Transverse colon (tissue), 4 donors: ENCODE measurements around the gene REEP1. TPM values are rescaled to one million over a fixed set of nuclear protein-coding genes. Genes with fewer than 3 reads are reported as not detected.
"Not testable (repeated sequence)": the region's sequence is repeated elsewhere in the genome, so short reads cannot be mapped to it uniquely, and the experiment has no call there.

Experiments used
- DNase-seq: peaks from one replicate; pipeline ENCODE4 v3.0.0-alpha.2; 2019
- H3K27ac ChIP-seq, 4 donors: fragments of 200-600 bp; sonication (generic); 2 replicates each; pipeline ENCODE4 v1.5.1; 2016 to 2018; ENCODE audit warnings: inconsistent platforms in 4 of 4
- H3K27me3 ChIP-seq: fragments of 200-600 bp; sonication (generic); 2 replicates; pipeline ENCODE4 v1.5.1; 2017; ENCODE audit warnings: inconsistent platforms
- H3K36me3 ChIP-seq, 4 donors: fragments of 200-600 bp; sonication (generic); 2 replicates each; pipeline ENCODE4 v1.5.1; 2017 to 2019; ENCODE audit warnings: inconsistent platforms in 4 of 4
- H3K4me1 ChIP-seq, 4 donors: fragments of 200-600 bp; sonication (generic); 2 replicates each; pipeline ENCODE4 v1.5.1; 2017 to 2020; ENCODE audit warnings: inconsistent platforms in 4 of 4
- H3K4me3 ChIP-seq, 4 donors: fragments of 200-600 bp; sonication (generic); 1 replicate in 1 of 4; 2 replicates in 3 of 4; pipeline versions ENCODE4 v1.5.1 to v1.6.1; 2017 to 2019; ENCODE audit warnings: inconsistent platforms in 4 of 4
- H3K9me3 ChIP-seq, 2 donors: fragments of 200-600 bp; sonication (generic); 2 replicates each; pipeline ENCODE4 v1.5.1; 2017 to 2019; ENCODE audit warnings: inconsistent platforms in 2 of 2
- EP300 ChIP-seq: sonication (generic); formaldehyde crosslinking; IDR thresholded peaks from one replicate; pipeline ENCODE4 v1.6.1; 2017; ENCODE audit warnings: antibody characterized with exemption, low read depth
- POLR2A ChIP-seq: fragments of 450-650 bp; IDR thresholded peaks from one replicate; pipeline ENCODE4 v1.6.1; 2016; ENCODE audit warnings: antibody characterized with exemption, mild to moderate bottlenecking, moderate library complexity
- POLR2AphosphoS5 ChIP-seq, 3 donors: sonication (generic); formaldehyde crosslinking; IDR thresholded peaks; one replicate each; pipeline ENCODE4 v1.6.1; 2016; ENCODE audit warnings: antibody characterized with exemption in 3 of 3
- WGBS, 2 donors: methylation state at CpG; one replicate each; pipeline ENCODE4 v1.1.5; 2018; ENCODE audit warnings: low coverage in 1 of 2; 5-methylcytosine and 5-hydroxymethylcytosine counted together
- in situ Hi-C, 4 donors: fragments of 200-750 bp; cut with MboI; loops; one replicate each; pipeline versions ENCODE4 v1.15.0 to v1.15.1; 2017; ENCODE audit warnings: low sequenced_read_pairs in 3 of 4, low pct_ligation_motif_present in 1 of 4, low pct_unique_long_range_greater_than_20kb in 1 of 4
- intact Hi-C: fragments of 100-400 bp; cut with DNase I; formaldehyde crosslinking; loops from one replicate; pipeline ENCODE4 v1.15.1; 2023; ENCODE audit warnings: low total_unique reads
- total RNA-seq, 4 donors: library from RNA; depleted of rRNA; stranded (reverse); fragments of >200 nt; gene quantifications; one replicate each; pipeline ENCODE4 v1.1.0, GENCODE V29; 2016
- TF ChIP-seq, protein P1 (sequence below), 5 experiments: fragments of 200-600 bp in 3 of 5; fragments of 450-650 bp in 2 of 5; sonication (generic) in 3 of 5; IDR thresholded peaks; 1 replicate in 2 of 5; 2 replicates in 3 of 5; pipeline ENCODE4 v1.5.1; 2016 to 2017; ENCODE audit warnings: antibody characterized with exemption in 5 of 5, inconsistent platforms in 3 of 5, mild to moderate bottlenecking in 2 of 5, moderate library complexity in 1 of 5

REEP1 gene
- total RNA-seq, 4 donors from 2014 or later = 14.1 to 196 (median 32.3) TPM

DNA sequence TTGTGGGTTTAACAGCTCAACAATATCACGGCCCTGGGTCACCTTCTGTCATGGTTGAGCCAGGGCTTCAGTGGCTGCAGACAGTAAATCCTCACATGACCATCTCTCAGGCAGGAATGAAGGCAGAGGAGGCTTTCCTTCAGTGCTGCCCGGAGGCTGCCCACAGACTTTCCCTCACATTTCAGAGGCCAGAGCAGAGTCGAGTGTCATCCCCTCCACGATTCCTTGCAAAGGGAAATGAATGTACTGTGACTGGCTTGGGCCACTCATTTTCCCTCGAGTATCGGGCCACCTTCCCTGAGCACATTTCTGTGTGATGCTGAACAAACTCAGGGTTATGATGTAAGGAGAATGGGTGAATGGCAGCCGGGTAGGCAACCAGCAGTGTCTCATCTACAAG is 10.0 kb upstream of the REEP1 start:
- TF ChIP-seq, protein P1, sequence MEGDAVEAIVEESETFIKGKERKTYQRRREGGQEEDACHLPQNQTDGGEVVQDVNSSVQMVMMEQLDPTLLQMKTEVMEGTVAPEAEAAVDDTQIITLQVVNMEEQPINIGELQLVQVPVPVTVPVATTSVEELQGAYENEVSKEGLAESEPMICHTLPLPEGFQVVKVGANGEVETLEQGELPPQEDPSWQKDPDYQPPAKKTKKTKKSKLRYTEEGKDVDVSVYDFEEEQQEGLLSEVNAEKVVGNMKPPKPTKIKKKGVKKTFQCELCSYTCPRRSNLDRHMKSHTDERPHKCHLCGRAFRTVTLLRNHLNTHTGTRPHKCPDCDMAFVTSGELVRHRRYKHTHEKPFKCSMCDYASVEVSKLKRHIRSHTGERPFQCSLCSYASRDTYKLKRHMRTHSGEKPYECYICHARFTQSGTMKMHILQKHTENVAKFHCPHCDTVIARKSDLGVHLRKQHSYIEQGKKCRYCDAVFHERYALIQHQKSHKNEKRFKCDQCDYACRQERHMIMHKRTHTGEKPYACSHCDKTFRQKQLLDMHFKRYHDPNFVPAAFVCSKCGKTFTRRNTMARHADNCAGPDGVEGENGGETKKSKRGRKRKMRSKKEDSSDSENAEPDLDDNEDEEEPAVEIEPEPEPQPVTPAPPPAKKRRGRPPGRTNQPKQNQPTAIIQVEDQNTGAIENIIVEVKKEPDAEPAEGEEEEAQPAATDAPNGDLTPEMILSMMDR (IDR thresholded peaks at IDR 0.05) = no peak
- TF ChIP-seq POLR2A = no peak
- TF ChIP-seq EP300 = no peak
- TF ChIP-seq POLR2AphosphoS5 (IDR thresholded peaks at IDR 0.05) = no peak

DNA sequence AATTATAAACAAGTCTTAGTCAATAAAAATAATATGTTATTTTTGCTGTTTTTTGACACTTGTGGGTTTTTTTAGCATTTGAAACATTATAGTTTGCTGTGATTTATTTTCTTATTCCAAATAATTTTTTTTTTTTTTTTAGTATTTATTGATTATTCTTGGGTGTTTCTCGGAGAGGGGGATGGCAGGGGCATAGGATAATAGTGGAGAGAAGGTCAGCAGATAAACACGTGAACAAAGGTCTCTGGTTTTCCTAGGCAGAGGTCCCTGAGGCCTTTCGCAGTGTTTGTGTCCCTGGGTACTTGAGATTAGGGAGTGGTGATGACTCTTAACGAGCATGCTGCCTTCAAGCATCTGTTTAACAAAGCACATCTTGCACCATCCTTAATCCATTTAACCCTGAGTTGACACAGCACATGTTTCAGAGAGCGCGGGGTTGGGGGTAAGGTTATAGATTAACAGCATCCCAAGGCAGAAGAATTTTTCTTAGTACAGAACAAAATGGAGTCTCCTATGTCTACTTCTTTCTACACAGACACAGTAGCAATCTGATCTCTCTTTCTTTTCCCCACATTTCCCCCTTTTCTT is 8.5 kb upstream of the REEP1 start:
- in situ Hi-C loops, DNase-seq, intact Hi-C loops, H3K27ac ChIP-seq, H3K9me3 ChIP-seq, H3K36me3 ChIP-seq, H3K4me3 ChIP-seq, H3K4me1 ChIP-seq: not testable (repeated sequence)
- peaks cover 10% of the 10 kb centered on the region for H3K27me3 ChIP-seq
- 79 to 88% methylated on average over 1 to 6 of the region's 6 CpGs for WGBS, 2 donors

More for the DNA sequence above, 10.0 kb upstream of the REEP1 start:
- Histone ChIP-seq H3K27ac (no peak overlapping the region), H3K9me3 (no peaks in the 10 kb centered on the region), H3K4me1 (no peaks in the 10 kb centered on the region), H3K36me3 (no peaks in the 10 kb centered on the region), H3K4me3 (no peak overlapping the region), H3K27me3 (no peaks in the 10 kb centered on the region)
- in situ Hi-C loops (no loop called here), intact Hi-C loops (no loop called here)
- 75 to 88% methylated on average over 2 to 7 of the region's 7 CpGs for WGBS, 2 donors
- DNase-seq = no peak

DNA sequence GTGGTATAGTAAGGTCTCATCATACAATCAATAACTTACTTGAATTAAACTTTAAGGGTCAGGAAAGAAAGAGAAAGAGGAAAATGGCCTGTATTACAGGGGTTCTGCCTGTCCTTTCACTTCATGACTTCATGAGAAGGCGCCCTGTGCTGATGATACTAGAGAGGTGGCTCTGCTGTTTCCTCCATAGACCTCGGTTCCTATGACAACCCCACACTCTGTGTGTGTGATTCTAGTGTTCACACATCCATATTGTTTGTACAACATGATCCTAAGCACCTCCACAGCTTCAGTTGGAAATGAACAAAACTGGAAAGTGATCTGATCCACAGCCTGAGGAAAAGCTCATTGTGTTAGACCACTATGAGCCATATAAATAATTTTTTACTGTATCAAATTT is 7.0 kb upstream of the REEP1 start:
- intact Hi-C loops (no loop called here), in situ Hi-C loops (no loop called here)
- TF ChIP-seq, protein P1 (IDR thresholded peaks at IDR 0.05) = no peak
- TF ChIP-seq POLR2AphosphoS5 (IDR thresholded peaks at IDR 0.05) = no peak
- no peak for TF ChIP-seq POLR2A
- TF ChIP-seq EP300 = no peak
- H3K27me3 ChIP-seq = peaks cover 23% of the 10 kb centered on the region
- no peaks in the 10 kb centered on the region for H3K36me3 ChIP-seq
- WGBS, 2 donors = 75 to 80% methylated on average over 2 of the region's 2 CpGs
- H3K4me3 ChIP-seq = no peak overlapping the region
- no peak overlapping the region for H3K27ac ChIP-seq
- no peak for DNase-seq
- H3K4me1 ChIP-seq = no peaks in the 10 kb centered on the region
- peaks cover 4 to 6% of the 10 kb centered on the region in 2 donors for H3K9me3 ChIP-seq

DNA sequence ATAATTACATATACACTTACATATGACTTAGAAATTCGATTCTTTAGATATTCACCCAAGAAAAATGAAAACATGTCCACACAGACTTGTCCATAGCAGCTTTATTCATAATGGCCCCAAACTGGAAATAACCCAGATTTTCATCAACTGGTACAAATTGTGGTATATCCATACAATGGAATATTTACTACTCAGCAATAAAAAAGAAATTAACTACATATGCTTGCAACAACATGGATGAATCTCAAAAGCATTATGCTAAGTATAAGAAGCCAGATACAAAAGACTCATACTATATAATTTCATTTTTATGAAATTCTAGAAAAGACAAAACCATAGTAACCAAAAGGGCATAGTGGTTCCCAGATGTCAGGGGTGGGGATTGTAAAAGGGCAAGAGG is 5.1 kb upstream of the REEP1 start:
- in situ Hi-C loops = no loop called here
- intact Hi-C loops = no loop called here
- TF ChIP-seq POLR2A = no peak
- TF ChIP-seq POLR2AphosphoS5 (IDR thresholded peaks at IDR 0.05) = no peak
- TF ChIP-seq, protein P1 (IDR thresholded peaks at IDR 0.05) = no peak
- no peak for TF ChIP-seq EP300

DNA sequence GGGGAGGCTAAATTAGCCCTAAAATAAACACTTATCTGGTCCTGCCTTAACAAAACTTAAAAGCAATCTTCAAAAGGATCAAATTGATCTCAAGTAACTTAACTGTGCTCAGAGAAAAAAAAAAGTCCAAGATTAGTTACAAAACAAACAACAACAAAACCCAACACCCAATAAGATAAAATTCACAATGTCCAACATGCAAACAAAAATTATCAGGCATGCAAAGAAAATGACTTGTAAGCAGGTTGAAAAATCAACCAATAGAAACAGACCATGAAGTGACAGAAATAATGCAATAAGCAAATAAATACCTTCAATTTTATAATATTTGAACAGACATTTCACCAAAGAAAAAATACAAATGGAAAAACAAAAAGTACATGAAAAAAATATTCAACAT is 4.0 kb upstream of the REEP1 start:
- in situ Hi-C loops = no loop called here
- Histone ChIP-seq H3K4me3 (no peak overlapping the region), H3K27me3 (peaks cover 51% of the 10 kb centered on the region), H3K27ac (no peak overlapping the region), H3K36me3 (no peaks in the 10 kb centered on the region), H3K9me3 (peaks cover 4 to 6% of the 10 kb centered on the region in 2 donors), H3K4me1 (peaks cover 0 to 15% (median 11%) of the 10 kb centered on the region in 4 donors)
- TF ChIP-seq POLR2A = no peak
- no peak for TF ChIP-seq POLR2AphosphoS5 (IDR thresholded peaks at IDR 0.05)
- TF ChIP-seq EP300 = no peak
- TF ChIP-seq, protein P1 (IDR thresholded peaks at IDR 0.05) = no peak
- no peak for DNase-seq
- intact Hi-C loops = no loop called here

More for the DNA sequence above, 5.1 kb upstream of the REEP1 start:
- H3K4me1 ChIP-seq = peaks cover 0 to 9% (median 6%) of the 10 kb centered on the region in 4 donors
- no peaks in the 10 kb centered on the region for H3K36me3 ChIP-seq
- H3K4me3 ChIP-seq = no peak overlapping the region
- DNase-seq = no peak
- peaks cover 4 to 6% of the 10 kb centered on the region in 2 donors for H3K9me3 ChIP-seq
- no peak overlapping the region for H3K27ac ChIP-seq
- 40 to 67% methylated on average over 1 of the region's 1 CpG for WGBS, 2 donors
- peaks cover 42% of the 10 kb centered on the region for H3K27me3 ChIP-seq
